Breast epithelium (tissue), 3 donors: ENCODE results near the gene EPB41L2.

ENCODE experiments used
- POLR2A ChIP-seq: fragments of 450-650 bp; IDR thresholded peaks from one replicate; pipeline ENCODE4 v1.6.1; 2016; ENCODE audit warnings: antibody characterized with exemption, mild to moderate bottlenecking, moderate library complexity
- TF ChIP-seq, protein P1 (sequence below), 3 donors: fragments of 450-650 bp; IDR thresholded peaks; one replicate each; pipeline ENCODE4 v1.5.1; 2016 to 2017; ENCODE audit warnings: antibody characterized with exemption in 3 of 3, mild to moderate bottlenecking in 3 of 3, moderate library complexity in 3 of 3

DNA sequence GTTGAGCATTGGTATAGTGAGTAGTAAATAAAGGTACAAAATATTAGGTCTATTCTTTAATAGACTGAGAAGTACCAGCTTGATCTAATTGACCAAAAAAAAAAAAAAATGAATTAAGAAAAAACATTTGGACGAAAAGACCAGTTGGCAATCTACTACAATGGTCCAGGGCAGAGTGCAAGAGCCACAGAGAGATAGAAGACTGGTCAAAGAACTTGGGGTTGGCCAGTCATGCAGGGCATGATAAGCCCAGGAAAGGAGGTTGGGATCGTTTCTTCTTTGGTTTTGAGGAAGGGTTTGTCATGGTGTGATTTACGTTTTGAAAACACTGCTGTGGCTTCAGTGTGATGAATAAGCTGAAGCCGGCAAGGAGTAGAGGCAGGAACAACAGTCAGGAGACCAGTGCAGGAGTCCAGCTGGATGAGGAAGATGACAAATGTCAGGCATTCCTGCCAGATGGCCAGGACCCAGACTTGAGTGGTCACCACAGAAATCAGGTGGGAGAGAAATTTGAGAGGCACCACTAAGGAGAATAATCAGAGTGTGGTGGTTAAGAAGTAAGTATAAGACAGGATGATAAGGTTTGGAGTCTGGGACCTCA is 221.8 kb downstream of the EPB41L2 start:
- TF ChIP-seq, protein P1, sequence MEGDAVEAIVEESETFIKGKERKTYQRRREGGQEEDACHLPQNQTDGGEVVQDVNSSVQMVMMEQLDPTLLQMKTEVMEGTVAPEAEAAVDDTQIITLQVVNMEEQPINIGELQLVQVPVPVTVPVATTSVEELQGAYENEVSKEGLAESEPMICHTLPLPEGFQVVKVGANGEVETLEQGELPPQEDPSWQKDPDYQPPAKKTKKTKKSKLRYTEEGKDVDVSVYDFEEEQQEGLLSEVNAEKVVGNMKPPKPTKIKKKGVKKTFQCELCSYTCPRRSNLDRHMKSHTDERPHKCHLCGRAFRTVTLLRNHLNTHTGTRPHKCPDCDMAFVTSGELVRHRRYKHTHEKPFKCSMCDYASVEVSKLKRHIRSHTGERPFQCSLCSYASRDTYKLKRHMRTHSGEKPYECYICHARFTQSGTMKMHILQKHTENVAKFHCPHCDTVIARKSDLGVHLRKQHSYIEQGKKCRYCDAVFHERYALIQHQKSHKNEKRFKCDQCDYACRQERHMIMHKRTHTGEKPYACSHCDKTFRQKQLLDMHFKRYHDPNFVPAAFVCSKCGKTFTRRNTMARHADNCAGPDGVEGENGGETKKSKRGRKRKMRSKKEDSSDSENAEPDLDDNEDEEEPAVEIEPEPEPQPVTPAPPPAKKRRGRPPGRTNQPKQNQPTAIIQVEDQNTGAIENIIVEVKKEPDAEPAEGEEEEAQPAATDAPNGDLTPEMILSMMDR (IDR thresholded peaks at IDR 0.05): no peak
- no peak for TF ChIP-seq POLR2A
